Aorta (tissue), 5 donors: ENCODE data around the gene TMPRSS11A. TPM values are rescaled to one million over a fixed set of nuclear protein-coding genes. Genes with fewer than 3 reads are reported as not detected.

Source experiments
- ATAC-seq: fragments of 200-7000 bp; cut with Tn5 transposase; one replicate; pipeline ENCODE4 v1.9.1; 2022; ENCODE audit warnings: moderate library complexity; ENCODE audit not compliant: low FRiP score
- DNase-seq, 2 donors: peaks; one replicate each; pipeline ENCODE4 v3.0.0-alpha.2; 2020
- H3K27ac ChIP-seq, 2 donors: one replicate each; pipeline ENCODE4 v1.5.1; 2013; ENCODE audit warnings: low read length in 2 of 2, mild to moderate bottlenecking in 2 of 2, moderate library complexity in 2 of 2, control low read depth in 1 of 2, inconsistent platforms in 1 of 2, low read depth in 1 of 2
- H3K27me3 ChIP-seq, 2 donors: one replicate each; pipeline ENCODE4 v1.6.1; 2013; ENCODE audit warnings: control low read depth in 1 of 2, low read length in 1 of 2, mild to moderate bottlenecking in 1 of 2, moderate library complexity in 1 of 2; ENCODE audit not compliant: insufficient read depth in 2 of 2, control insufficient read depth in 1 of 2
- H3K36me3 ChIP-seq, 2 donors: one replicate each; pipeline ENCODE4 v1.6.1; 2013; ENCODE audit warnings: control low read depth in 1 of 2, low read length in 1 of 2, mild to moderate bottlenecking in 1 of 2; ENCODE audit not compliant: insufficient read depth in 2 of 2, control insufficient read depth in 1 of 2
- H3K4me1 ChIP-seq, 2 donors: one replicate each; pipeline ENCODE4 v1.6.1; 2013; ENCODE audit warnings: low read length in 2 of 2, control low read depth in 1 of 2, mild to moderate bottlenecking in 1 of 2, moderate library complexity in 1 of 2; ENCODE audit not compliant: insufficient read depth in 2 of 2, control insufficient read depth in 1 of 2
- H3K4me3 ChIP-seq, 2 donors: one replicate each; pipeline ENCODE4 v1.5.1; 2013; ENCODE audit warnings: low read length in 2 of 2, control low read depth in 1 of 2, mild to moderate bottlenecking in 1 of 2
- H3K9me3 ChIP-seq: one replicate; pipeline ENCODE4 v1.6.1; 2013; ENCODE audit warnings: mild to moderate bottlenecking, low read length; ENCODE audit not compliant: control insufficient read depth
- WGBS, 2 donors: extraction: QIAGEN DNeasy Blood & Tissue Kit; methylation state at CpG; one replicate each; pipeline ENCODE4 v1.1.7; 2013; 5-methylcytosine and 5-hydroxymethylcytosine counted together
- intact Hi-C, 2 donors: fragments of 100-400 bp; cut with DNase I; formaldehyde crosslinking; loops; one replicate each; pipeline versions ENCODE4 v1.14.2 to v1.15.0; 2022
- polyA plus RNA-seq, 2 donors: library from polyadenylated mRNA; stranded (reverse); fragments of 200-250 nt; gene quantifications; one replicate each; pipeline ENCODE4 v1.2.3, GENCODE V29; 2013
- total RNA-seq, 2 donors: library from RNA; stranded (reverse); fragmentation: NEBNext Ultra II Directional; extraction: Animal tissue kit (Norgen Biotek cat#: 25700); gene quantifications; one replicate each; pipeline ENCODE4 v1.2.1, GENCODE V29; 2021
- donor health status: healthy with polysubstance abuse.
- donor health status: Bipolar disorder and iron deficiency.
- donor health status: DM: no; HTN: no; CAD: no.
- donor health status: DM: no; HTN: no; CAD: no.
- donor health status: DM: yes; HTN: yes; CAD: no.

TMPRSS11A gene
- total and polyA plus RNA-seq, 4 donors, result 0.08 TPM; not detected in 3

- no peaks in the 10 kb centered on the region for H3K36me3 ChIP-seq
- no peak overlapping the region for H3K4me3 ChIP-seq
- H3K4me1 ChIP-seq, result no peaks in the 10 kb centered on the region
- no peaks in the 10 kb centered on the region for H3K9me3 ChIP-seq
- DNase-seq, result no peak
- intact Hi-C loops, result no loop called here
- no peaks in the 10 kb centered on the region for H3K27me3 ChIP-seq
- ATAC-seq, result no peak
- H3K27ac ChIP-seq, result no peak overlapping the region
Measured at GRCh38 chr4:67891645-67892044, 71.6 kb downstream of the TMPRSS11A start.

GRCh38 chr4:67886281-67886680 lies 77.0 kb downstream of the TMPRSS11A start:
- DNase-seq (no peak), ATAC-seq (no peak)
- H3K36me3 ChIP-seq, result no peaks in the 10 kb centered on the region
- no peaks in the 10 kb centered on the region for H3K4me1 ChIP-seq
- no peaks in the 10 kb centered on the region for H3K27me3 ChIP-seq
- H3K27ac ChIP-seq, result no peak overlapping the region
- H3K4me3 ChIP-seq, result no peak overlapping the region
- intact Hi-C loops, result no loop called here
- H3K9me3 ChIP-seq, result no peaks in the 10 kb centered on the region
- WGBS, 2 donors, result 79 to 83% methylated on average over 4 of the region's 4 CpGs

- H3K4me1 ChIP-seq, result no peaks in the 10 kb centered on the region
- ATAC-seq (no peak), DNase-seq (no peak)
- no peaks in the 10 kb centered on the region for H3K36me3 ChIP-seq
- H3K27ac ChIP-seq, result no peak overlapping the region
- no peak overlapping the region for H3K4me3 ChIP-seq
- H3K27me3 ChIP-seq, result no peaks in the 10 kb centered on the region
- H3K9me3 ChIP-seq, result no peaks in the 10 kb centered on the region
- 57 to 64% methylated on average over 6 of the region's 6 CpGs for WGBS, 2 donors
- intact Hi-C loops, result no loop called here
Measured at GRCh38 chr4:67885762-67886161, 77.5 kb downstream of the TMPRSS11A start.

GRCh38 chr4:67884701-67885100 lies 78.6 kb downstream of the TMPRSS11A start:
- no peaks in the 10 kb centered on the region for H3K9me3 ChIP-seq
- DNase-seq (no peak), ATAC-seq (no peak)
- H3K36me3 ChIP-seq, result no peaks in the 10 kb centered on the region
- no peaks in the 10 kb centered on the region for H3K27me3 ChIP-seq
- H3K4me1 ChIP-seq, result no peaks in the 10 kb centered on the region
- intact Hi-C loops, result no loop called here
- H3K4me3 ChIP-seq, result no peak overlapping the region
- no peak overlapping the region for H3K27ac ChIP-seq

GRCh38 chr4:67883902-67884301 lies 79.4 kb downstream of the TMPRSS11A start, which contains the start of gene TMPRSS11D:
Gene TMPRSS11D, minus strand, starts transcription at chr4:67884002. Its CDS starts 69 bp downstream, at chr4:67883933.
- Histone ChIP-seq H3K4me3 (no peak within 1 kb of the TSS), H3K4me1 (no peaks in the 10 kb centered on the region), H3K27me3 (no peaks in the 10 kb centered on the region), H3K9me3 (no peaks in the 10 kb centered on the region), H3K27ac (no peak within 1 kb of the TSS), H3K36me3 (no peaks in the 10 kb centered on the region)
- intact Hi-C loops, result no loop called here
- 78 to 97% methylated on average over 1 of the region's 1 CpG for WGBS, 2 donors
- no peak for DNase-seq
- ATAC-seq, result no peak

- Histone ChIP-seq H3K9me3 (no peaks in the 10 kb centered on the region), H3K36me3 (no peaks in the 10 kb centered on the region), H3K27ac (no peak overlapping the region), H3K27me3 (no peaks in the 10 kb centered on the region), H3K4me3 (no peak overlapping the region), H3K4me1 (no peaks in the 10 kb centered on the region)
- DNase-seq (no peak), ATAC-seq (no peak)
- intact Hi-C loops, result no loop called here
- WGBS, 2 donors, result 78 to 80% methylated on average over 5 of the region's 5 CpGs
Measured at GRCh38 chr4:67883458-67883857, 79.8 kb downstream of the TMPRSS11A start.

- WGBS, 2 donors, result 20 to 33% methylated on average over 1 of the region's 1 CpG
- H3K4me1 ChIP-seq, result no peaks in the 10 kb centered on the region
- no peaks in the 10 kb centered on the region for H3K9me3 ChIP-seq
- ATAC-seq (no peak), DNase-seq (no peak)
- H3K36me3 ChIP-seq, result no peaks in the 10 kb centered on the region
- H3K4me3 ChIP-seq, result no peak overlapping the region
- H3K27me3 ChIP-seq, result no peaks in the 10 kb centered on the region
- intact Hi-C loops, result no loop called here
- H3K27ac ChIP-seq, result no peak overlapping the region
Measured at GRCh38 chr4:67880866-67881610, 82.3 kb downstream of the TMPRSS11A start.

- intact Hi-C loops, result no loop called here
- Histone ChIP-seq H3K27ac (no peak overlapping the region), H3K4me3 (no peak overlapping the region), H3K9me3 (no peaks in the 10 kb centered on the region), H3K36me3 (no peaks in the 10 kb centered on the region), H3K4me1 (no peaks in the 10 kb centered on the region), H3K27me3 (no peaks in the 10 kb centered on the region)
- ATAC-seq (no peak), DNase-seq (no peak)
- 78 to 79% methylated on average over 3 of the region's 3 CpGs for WGBS, 2 donors
Measured at GRCh38 chr4:67879486-67879885, 83.8 kb downstream of the TMPRSS11A start.

GRCh38 chr4:67877086-67877485 lies 86.2 kb downstream of the TMPRSS11A start:
- no peaks in the 10 kb centered on the region for H3K36me3 ChIP-seq
- no peak overlapping the region for H3K27ac ChIP-seq
- WGBS, 2 donors, result 86 to 87% methylated on average over 3 of the region's 3 CpGs
- ATAC-seq (no peak), DNase-seq (no peak)
- no peaks in the 10 kb centered on the region for H3K4me1 ChIP-seq
- intact Hi-C loops, result no loop called here
- no peak overlapping the region for H3K4me3 ChIP-seq
- no peaks in the 10 kb centered on the region for H3K9me3 ChIP-seq
- no peaks in the 10 kb centered on the region for H3K27me3 ChIP-seq
